ENCODE results near the gene ENTR1. TPM values are rescaled to one million over a fixed set of nuclear protein-coding genes. Genes with fewer than 3 reads are reported as not detected.
"Not testable (repeated sequence)": the region's sequence is repeated elsewhere in the genome, so short reads cannot be mapped to it uniquely, and the experiment has no call there.

The ENTR1 gene
- total RNA-seq, 1 donor from 2014 or later, result 101 TPM

DNA sequence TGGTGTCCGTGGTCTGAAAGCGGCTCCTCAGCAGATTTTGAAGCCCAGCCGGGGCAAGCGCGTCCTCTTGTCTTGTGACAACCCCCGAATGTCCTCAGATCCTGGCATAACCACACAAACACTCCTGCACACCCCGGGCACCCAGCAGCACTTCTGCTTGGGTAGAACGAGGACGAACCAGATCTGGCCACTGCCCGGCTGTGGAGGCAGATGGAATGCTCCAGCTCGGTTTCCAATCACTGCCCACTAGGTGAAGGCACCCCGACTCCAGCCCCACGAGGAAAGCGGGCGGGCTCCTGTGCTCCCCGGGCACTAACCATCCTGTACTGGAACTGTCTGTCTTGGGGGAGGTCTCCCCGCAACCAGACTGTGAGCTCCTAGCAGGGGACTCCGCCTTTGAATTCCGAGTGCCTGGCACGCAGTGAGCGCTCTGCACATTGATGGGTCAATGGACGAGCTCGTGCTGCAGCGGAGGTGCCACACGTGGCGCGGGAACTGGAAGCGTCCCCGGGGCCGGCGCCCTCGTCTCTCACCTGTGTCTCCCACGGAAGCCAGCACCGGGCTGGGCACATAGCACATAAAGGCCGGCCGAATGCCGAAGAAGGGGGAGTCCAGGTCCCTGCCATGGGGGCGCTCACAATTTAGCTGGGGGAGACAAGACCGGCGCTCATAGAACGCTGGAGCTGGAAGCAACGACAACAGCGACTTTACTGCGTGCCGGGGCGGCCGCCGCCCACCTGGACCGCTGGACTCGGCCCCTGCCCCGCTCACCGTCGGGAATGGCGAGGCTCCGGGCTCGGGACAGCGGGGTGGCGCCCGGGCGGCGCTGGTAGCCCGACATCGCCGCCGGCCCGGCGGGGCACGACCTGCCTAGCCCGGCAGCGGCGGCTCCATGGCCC is 608 bp downstream of the ENTR1 start:
- H3K4me1 Mint-ChIP-seq, result peaks cover 49% of the 10 kb centered on the region
- TF ChIP-seq, protein P1, sequence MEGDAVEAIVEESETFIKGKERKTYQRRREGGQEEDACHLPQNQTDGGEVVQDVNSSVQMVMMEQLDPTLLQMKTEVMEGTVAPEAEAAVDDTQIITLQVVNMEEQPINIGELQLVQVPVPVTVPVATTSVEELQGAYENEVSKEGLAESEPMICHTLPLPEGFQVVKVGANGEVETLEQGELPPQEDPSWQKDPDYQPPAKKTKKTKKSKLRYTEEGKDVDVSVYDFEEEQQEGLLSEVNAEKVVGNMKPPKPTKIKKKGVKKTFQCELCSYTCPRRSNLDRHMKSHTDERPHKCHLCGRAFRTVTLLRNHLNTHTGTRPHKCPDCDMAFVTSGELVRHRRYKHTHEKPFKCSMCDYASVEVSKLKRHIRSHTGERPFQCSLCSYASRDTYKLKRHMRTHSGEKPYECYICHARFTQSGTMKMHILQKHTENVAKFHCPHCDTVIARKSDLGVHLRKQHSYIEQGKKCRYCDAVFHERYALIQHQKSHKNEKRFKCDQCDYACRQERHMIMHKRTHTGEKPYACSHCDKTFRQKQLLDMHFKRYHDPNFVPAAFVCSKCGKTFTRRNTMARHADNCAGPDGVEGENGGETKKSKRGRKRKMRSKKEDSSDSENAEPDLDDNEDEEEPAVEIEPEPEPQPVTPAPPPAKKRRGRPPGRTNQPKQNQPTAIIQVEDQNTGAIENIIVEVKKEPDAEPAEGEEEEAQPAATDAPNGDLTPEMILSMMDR (IDR thresholded peaks at IDR 0.05), result no peak
- no peaks in the 10 kb centered on the region for H3K9me3 Mint-ChIP-seq
- peaks cover 57% of the 10 kb centered on the region for H3K36me3 Mint-ChIP-seq (ENCODE audit: low read depth)
- no peaks in the 10 kb centered on the region for H3K27me3 Mint-ChIP-seq
- peak overlapping the region; percentile 87 for H3K27ac Mint-ChIP-seq
- peak overlapping the region; percentile 90 for H3K4me3 Mint-ChIP-seq
- POLR2A ChIA-PET, result interaction anchor here (0.6 to 1.4 kb wide), 9 partner anchors 8 to 590 kb away, joined by 3 to 19 read pairs (median 4); partner anchors contain the start of gene DNLZ
- DNase-seq (peak; percentile 33), ATAC-seq (ENCODE audit: low read depth) (peak; percentile 37)
- intact Hi-C loops (cut with micrococcal nuclease), result loop anchor here (1.0 to 10.0 kb wide), 4 partner anchors 10 to 165 kb away; partner anchors contain the start of genes INPP5E, QSOX2, SEC16A and SNAPC4
- CTCF ChIA-PET, result interaction anchor here (1.1 kb wide), 1 partner anchor 9 kb away, joined by 8 read pairs; no protein-coding TSS in a partner anchor

DNA sequence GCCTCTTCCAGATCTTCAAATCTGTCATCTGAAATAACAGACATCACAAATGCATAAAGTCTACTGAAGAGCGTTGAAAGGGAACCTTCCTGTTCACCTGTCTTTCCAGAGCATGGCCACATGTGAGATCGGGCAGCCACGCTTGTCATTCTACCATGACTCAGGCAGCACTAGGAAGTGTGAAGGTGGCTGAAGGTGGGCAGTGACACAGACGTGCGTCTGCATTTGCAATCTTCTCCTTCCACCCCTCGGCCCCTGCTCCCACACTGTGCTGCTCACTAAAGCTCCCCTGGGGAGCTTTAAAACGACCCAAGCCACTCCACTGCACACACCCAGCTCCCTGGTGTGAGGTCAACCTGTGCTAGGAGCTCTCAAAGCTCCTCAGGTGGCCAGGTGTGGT is 2.5 kb downstream of the ENTR1 start:
- POLR2A ChIA-PET, result no interaction called here
- H3K9me3 Mint-ChIP-seq, result no peaks in the 10 kb centered on the region

DNA sequence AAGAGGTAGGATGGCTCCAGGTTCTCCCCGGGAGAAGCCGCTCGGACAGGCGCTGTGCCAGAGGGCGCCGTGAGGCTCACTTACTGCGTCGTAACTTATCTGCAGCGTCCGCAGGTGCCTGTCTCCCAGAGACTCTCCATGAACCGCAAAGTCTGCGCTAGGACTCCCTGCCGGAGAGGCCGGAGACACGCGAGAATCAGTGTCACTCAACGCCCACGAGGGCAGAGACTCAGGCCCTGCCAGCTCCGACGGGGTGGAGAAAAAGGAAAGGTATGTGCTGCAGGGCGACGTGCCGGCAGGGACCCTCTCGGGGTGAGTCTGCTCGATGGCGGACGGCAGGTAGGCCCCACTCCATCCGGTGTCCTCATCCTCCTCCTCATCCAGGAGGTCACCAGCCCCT is 3.4 kb downstream of the ENTR1 start:
- H3K27me3 Mint-ChIP-seq; CTCF ChIA-PET; H3K9me3 Mint-ChIP-seq; H3K27ac Mint-ChIP-seq; ATAC-seq (ENCODE audit: low read depth); DNase-seq; POLR2A ChIA-PET; H3K4me3 Mint-ChIP-seq: not testable (repeated sequence)
- intact Hi-C loops (cut with micrococcal nuclease), result loop anchor here (10.0 kb wide), 1 partner anchor 162 kb away; the partner anchor contains the start of gene QSOX2
- H3K36me3 Mint-ChIP-seq (ENCODE audit: low read depth), result peaks cover 47% of the 10 kb centered on the region
- H3K4me1 Mint-ChIP-seq, result peaks cover 66% of the 10 kb centered on the region

More for the DNA sequence above, 2.5 kb downstream of the ENTR1 start:
- Mint-ChIP-seq H3K36me3 (ENCODE audit: low read depth) (peaks cover 47% of the 10 kb centered on the region), H3K4me1 (peaks cover 65% of the 10 kb centered on the region), H3K27ac (no peak overlapping the region), H3K27me3 (no peaks in the 10 kb centered on the region), H3K4me3 (peak overlapping the region; percentile 38)
- intact Hi-C loops (cut with micrococcal nuclease), result loop anchor here (10.0 kb wide), 1 partner anchor 163 kb away; the partner anchor contains the start of gene QSOX2
- CTCF ChIA-PET, result no interaction called here
- TF ChIP-seq, protein P1 (IDR thresholded peaks at IDR 0.05), result no peak
- DNase-seq (no peak), ATAC-seq (ENCODE audit: low read depth) (no peak)

DNA sequence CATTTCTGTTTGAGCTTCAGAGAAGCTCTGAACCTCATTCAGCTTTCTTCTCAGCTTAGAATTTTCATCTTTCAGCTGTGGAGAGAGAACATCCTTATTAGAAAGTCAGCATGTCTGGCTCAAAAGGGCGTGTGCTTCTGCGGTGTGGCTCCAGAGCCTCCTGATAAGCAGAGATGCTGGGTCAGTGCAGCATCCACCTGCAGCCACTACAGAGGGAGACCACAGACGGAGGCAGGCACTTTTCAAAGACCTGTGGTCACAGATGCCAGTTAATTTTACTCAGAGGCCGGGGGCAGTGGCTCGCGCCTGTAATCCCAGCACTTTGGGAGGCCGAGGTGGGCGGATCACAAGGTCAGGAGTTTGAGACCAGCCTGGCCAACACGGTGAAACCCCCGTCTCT is 4.5 kb downstream of the ENTR1 start:
- DNase-seq; CTCF ChIA-PET; H3K27me3 Mint-ChIP-seq; H3K4me3 Mint-ChIP-seq; H3K9me3 Mint-ChIP-seq; POLR2A ChIA-PET; ATAC-seq (ENCODE audit: low read depth): not testable (repeated sequence)
- intact Hi-C loops (cut with micrococcal nuclease), result loop anchor here (10.0 kb wide), 1 partner anchor 161 kb away; the partner anchor contains the start of gene QSOX2
- H3K36me3 Mint-ChIP-seq (ENCODE audit: low read depth), result peaks cover 49% of the 10 kb centered on the region
- peaks cover 60% of the 10 kb centered on the region for H3K4me1 Mint-ChIP-seq
- H3K27ac Mint-ChIP-seq, result peak overlapping the region; percentile 24

DNA sequence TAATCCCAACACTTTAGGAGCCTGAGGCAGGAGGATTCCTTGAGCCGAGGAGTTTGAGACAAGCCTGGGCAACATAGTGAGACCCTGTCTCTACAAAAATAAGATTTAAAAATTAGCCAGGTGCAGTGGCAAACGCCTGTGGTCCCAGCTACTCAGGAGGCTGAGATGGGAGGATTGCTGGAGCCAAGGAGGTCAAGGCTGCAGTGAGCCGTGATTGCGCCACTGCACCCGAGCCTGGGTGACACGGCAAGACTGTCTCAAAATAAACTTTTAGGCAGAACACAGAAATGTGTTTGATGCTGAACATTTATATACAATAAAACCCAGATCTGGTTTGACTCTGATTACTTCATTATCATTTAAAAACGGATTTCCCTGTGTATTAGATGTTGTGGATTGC is 4.9 kb downstream of the ENTR1 start:
- ATAC-seq (ENCODE audit: low read depth) (no peak), DNase-seq (no peak)
- Mint-ChIP-seq H3K4me3 (no peak overlapping the region), H3K27me3 (no peaks in the 10 kb centered on the region), H3K27ac (peak overlapping the region; percentile 85), H3K36me3 (ENCODE audit: low read depth) (peaks cover 49% of the 10 kb centered on the region), H3K9me3 (no peaks in the 10 kb centered on the region), H3K4me1 (peaks cover 64% of the 10 kb centered on the region)
- TF ChIP-seq, protein P1 (IDR thresholded peaks at IDR 0.05), result no peak
- intact Hi-C loops (cut with micrococcal nuclease), result loop anchor here (10.0 kb wide), 1 partner anchor 161 kb away; the partner anchor contains the start of gene QSOX2
- CTCF ChIA-PET, result no interaction called here
- POLR2A ChIA-PET, result interaction anchor here (0.5 kb wide), 1 partner anchor 55 kb away, joined by 5 read pairs; no protein-coding TSS in a partner anchor

DNA sequence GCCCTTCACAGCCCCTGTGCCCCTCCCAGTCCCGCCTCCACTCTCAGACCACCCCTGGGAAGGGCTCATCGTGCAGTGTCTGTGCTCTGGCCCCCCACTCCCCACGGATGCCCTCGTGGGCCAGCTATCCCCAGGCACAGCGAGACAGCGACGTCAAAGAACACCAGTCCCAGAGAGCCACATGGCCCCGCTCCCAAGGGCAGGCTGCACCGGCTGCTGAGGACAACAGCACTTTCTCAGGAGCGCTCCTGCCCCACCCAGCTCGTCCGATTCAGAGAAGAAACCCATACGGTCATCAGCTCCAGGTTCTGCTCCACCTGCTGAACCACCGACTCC is 5.6 kb downstream of the ENTR1 start:
- intact Hi-C loops (cut with micrococcal nuclease), result loop anchor here (5.0 to 10.0 kb wide), 2 partner anchors 160 to 287 kb away; partner anchors contain the start of genes QSOX2 and TMEM250
- TF ChIP-seq, protein P1 (IDR thresholded peaks at IDR 0.05), result no peak
- Mint-ChIP-seq H3K27ac (peak overlapping the region; percentile 85), H3K9me3 (no peaks in the 10 kb centered on the region), H3K4me3 (peak overlapping the region; percentile 52), H3K4me1 (peaks cover 63% of the 10 kb centered on the region), H3K36me3 (ENCODE audit: low read depth) (peaks cover 49% of the 10 kb centered on the region), H3K27me3 (no peaks in the 10 kb centered on the region)
- ChIA-PET POLR2A (interaction anchor here (0.5 to 2.0 kb wide), 6 partner anchors 34 to 836 kb away, joined by 3 to 9 read pairs (median 5); partner anchors contain the start of gene DNLZ), CTCF (no interaction called here)
- ATAC-seq (ENCODE audit: low read depth), result no peak
- DNase-seq, result no peak

Data from activated B cell treated with CpG ODN at 0.5 μM for 24 hours (primary cell).